Measurements from ENCODE around the gene TMEM259.

- TF ChIP-seq, protein P1, sequence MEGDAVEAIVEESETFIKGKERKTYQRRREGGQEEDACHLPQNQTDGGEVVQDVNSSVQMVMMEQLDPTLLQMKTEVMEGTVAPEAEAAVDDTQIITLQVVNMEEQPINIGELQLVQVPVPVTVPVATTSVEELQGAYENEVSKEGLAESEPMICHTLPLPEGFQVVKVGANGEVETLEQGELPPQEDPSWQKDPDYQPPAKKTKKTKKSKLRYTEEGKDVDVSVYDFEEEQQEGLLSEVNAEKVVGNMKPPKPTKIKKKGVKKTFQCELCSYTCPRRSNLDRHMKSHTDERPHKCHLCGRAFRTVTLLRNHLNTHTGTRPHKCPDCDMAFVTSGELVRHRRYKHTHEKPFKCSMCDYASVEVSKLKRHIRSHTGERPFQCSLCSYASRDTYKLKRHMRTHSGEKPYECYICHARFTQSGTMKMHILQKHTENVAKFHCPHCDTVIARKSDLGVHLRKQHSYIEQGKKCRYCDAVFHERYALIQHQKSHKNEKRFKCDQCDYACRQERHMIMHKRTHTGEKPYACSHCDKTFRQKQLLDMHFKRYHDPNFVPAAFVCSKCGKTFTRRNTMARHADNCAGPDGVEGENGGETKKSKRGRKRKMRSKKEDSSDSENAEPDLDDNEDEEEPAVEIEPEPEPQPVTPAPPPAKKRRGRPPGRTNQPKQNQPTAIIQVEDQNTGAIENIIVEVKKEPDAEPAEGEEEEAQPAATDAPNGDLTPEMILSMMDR (IDR thresholded peaks at IDR 0.05), result no peak
- no peak for TF ChIP-seq POLR2A (IDR thresholded peaks at IDR 0.05)
Observed at GRCh38 chr19:973726-974563, 47.0 kb downstream of the TMEM259 start.

All from gastroesophageal sphincter (tissue), 3 donors.